DMS79 treated with DMSO at 0.1 percent for 48 hours (cell line): ENCODE measurements around the gene MAML3.

ENCODE experiments used
- DNase-seq: peaks from one replicate; lab custom pipeline; 2025; lab: John Stamatoyannopoulos, UW

MAML3 gene

DNA sequence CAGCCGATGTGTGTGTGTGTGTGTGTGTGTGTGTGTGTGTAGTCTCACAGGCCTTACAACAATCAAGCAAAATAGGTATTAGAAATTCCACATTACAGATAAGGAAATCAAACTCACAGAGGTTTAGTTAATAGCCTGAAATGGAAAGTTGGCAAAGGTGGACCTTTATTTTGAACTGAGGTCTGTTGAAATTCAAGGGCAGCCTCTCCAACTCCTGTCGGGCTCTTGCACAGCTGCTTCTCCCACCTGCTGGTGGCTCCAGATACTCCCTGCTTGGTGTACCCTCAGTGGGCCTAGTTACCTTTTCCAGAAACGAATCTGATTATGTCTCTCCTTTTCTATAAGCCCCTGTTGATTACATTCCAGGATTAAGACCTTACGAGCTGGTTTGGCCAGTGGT lies 292.5 kb downstream of the MAML3 start:
- no peak for DNase-seq

DNA sequence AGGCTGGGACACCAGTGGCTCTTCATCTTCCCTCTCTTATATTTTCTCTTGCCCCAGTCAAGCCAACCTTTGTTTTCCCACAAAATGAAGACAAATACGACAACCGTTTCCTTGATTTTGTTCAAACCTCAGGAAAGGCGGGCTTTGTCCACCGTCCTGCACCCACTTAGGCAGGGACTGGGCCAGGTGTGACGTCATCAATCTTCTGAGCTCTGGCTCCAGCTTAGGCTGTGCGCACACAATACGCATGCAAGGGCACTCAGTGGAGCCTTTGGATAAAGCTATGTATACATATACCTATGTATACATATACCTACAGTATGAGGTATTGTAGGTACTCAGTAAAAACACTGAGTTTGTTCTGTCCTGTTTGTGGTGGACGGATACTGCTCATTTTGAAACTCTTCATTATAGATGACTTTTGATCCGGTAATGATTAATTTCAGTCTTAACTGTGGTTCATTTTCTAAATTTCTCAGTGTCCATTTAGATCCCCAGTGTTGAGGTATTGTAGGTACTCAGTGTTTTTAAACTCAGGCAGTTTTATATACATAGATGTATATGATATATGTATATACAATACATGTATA lies 293.5 kb downstream of the MAML3 start:
- DNase-seq: no peak

DNA sequence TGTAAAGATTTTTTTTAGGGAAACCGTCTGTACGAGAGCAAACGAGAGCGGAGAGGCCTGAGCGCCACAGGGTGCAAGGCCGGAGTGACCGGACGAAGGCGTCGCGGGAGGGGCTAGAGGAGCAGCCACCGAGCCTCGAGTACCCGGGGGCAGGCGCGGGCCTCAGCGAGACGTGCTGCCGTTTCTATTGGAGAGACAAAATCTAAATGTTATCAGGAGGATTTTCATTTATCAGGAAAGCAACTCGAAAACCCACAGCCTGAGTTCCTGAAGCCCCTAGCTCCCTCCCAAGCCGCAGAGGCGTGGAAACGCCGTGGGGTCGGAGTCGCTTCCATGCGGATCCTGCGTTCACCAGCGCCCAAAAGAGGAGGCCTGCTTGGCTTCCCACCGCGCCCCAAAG lies 294.1 kb downstream of the MAML3 start:
- DNase-seq: no peak

DNA sequence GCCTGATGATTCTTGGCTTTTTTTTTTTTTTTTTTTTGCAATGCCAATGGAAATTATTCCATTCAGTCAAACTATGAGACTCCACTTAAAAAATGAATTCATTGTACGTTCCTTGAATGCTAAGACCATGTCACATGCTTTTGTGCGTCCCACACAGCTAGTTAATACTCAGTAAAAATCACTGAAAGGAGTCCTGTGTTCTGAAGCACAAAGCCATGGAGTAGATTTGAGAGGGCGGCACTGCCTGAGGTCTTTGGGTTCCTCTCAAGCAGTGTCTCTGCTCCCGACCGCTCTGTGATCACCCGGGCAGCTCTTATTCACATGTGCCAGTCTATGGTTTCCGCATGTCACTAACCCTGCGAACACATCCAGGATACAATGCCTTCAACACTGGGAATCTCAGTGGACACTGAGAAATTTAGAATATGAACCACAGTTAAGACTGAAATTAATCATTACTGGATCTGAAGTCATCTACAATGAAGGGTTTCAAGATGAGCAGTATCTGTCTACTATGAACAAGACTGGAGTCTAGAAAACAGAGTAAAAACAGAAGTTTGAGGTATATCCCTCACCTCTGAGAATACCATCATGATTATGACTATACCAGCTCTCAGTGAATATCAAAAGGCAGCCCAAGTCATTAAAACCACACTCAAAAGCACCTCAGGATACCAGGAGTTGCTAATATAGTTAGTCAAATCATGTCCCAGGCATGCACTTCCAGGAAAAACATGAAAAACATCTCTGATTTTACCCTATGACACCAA lies 295.4 kb downstream of the MAML3 start:
- DNase-seq: no peak

DNA sequence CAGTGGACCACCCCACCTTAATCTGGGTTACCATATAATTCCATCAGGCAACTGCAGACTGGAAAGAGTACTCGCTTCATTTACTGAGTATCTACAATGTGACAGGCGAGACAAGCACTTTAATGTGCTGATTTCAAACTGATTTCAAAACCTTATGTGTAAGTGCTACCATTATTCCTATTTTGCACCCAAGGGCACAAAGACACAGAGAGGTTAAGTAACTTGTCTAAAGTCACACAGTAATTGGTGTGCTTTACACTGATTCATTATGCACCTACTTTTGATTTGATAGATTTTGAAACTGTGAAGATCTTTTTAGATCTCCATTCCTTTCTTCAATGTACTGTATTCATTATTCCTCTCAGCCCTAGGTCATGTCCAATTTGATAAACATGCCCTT lies 296.0 kb downstream of the MAML3 start:
- DNase-seq: no peak

DNA sequence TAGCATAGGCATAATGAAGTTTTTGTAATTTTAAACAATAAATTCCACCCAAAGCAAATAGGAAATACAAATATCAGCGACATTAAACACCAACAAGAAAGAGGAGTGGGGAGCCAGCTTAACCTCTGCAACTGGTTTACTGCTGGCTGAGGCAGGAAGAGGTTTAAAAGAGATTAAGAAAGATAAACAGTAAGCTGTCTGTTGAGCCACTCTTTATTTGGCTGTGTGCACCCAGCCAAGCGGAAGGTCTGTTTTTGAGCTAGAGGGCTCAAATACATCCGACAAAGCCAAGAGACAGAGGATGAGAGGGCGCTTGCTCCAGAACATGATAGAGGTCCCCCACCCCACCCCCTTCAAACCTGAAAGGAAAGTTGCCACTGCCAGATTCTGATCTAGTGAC lies 297.0 kb downstream of the MAML3 start:
- DNase-seq: no peak

DNA sequence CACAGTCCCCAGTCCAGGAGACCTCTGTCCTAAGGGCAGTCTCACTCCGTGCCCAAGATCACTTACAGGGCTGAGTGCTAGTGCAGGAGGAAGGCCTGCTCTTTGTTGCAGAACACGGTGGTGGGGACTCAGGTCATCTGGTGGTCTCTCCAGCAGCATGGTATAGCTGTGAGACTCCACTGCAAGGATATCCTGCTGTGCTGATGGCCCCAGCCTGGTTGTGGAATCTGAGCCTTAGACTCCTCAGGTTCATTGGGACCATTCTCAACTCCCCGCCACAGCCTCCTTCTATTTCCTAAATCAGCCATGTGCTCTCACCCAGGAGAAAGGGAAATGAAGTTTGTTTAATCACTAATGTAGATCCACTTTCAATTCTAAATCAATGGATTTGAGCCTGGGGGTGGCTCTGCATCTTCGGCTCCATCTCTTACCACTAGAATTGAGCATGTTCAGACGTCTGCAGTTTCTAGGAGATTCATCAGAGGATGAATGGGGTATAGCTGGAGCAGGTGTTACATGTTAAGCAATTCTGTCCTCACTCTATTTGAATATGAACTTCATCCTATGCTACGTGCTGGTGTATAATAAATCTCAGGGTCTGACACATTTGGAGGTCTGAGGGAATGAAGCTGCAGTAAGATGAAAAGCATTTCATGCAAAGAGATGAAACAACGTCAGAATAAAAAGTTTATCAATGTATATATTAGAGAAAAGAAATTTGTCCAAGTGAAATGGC lies 299.1 kb downstream of the MAML3 start:
- no peak for DNase-seq

DNA sequence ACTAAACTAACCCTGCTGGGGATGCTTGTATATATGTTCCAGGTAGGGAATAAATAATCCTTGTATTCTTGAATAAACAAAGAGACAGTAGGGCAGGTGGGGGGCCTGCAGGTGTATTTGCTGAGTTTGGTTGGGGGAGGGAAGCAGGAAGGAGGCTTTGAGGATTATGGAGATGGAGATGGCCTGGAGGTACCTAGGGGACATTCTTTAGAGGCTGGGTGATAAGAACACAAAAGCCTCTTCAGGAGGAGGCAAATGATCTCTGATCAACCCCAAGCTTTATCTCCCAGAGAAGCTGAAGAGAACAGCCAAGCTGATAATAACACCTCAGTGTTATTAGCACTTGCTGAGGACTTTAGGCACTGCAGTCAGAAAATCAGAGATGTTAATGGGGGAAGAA lies 300.7 kb downstream of the MAML3 start:
- no peak for DNase-seq

DNA sequence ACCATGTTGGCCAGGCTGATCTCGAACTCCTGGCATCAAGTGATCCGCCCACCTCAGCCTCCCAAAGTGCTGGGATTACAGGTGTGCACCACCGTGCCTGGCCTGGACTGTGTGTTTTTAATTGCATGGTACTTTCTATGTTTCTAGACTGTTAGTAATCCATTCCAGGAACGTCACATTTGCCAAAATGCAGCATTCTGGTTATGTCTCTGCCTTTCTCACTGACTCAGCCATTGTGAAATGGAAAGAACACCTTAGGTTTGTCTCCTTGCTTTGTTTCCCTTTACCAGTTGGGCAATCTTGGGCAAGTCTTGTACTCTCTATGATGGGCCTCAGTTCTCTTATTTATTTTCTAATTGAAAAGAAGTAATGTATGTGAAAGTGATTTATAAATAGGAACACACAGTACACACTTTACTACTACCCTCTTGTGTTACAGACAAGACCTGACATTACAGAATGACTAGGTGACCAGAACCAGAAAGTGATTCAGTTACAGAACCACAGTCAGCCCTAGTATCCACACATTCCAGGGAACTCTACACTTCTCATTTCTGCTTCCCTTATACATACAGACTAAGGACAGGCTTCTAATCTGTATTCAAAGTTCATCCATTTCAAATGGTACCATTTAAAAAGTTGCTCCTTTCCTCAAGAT lies 301.2 kb downstream of the MAML3 start:
- no peak for DNase-seq

DNA sequence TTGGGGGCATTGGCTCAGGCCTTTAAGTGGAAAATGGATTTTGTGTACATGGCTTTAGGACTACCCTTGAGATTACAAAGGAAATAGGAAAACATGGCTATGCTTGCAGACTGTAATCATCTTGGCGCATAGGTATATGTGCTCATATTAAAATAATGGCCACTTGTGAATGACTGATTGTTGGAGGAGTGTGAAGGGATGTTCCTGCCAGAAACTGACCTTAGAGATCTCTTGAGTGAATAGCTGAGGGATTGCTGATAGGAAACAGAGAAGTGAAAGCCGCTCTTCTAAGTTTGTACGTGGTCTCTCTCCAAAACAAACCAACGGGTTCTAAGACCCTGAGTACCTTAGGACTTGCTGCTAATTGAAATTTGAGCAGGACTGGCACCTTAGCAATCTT lies 302.3 kb downstream of the MAML3 start:
- no peak for DNase-seq

DNA sequence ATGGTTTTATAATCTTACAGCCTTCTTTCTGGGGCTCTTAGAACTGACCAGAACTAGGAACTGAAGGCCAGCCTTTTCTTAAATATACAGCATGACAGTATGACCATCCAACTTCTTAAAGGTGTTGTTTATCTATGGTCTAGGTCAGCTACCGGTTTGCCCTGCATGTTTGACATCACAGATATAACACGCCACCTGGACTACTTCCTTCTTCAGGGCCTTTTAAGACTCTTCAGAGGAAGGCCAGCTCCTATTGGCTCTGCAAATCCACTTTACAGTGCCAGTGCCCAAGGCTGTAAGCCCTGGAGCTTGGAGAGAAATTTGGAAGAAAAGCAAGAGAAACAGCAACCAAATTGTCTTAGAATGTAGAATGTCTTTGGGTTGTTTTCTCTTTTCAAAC lies 302.9 kb downstream of the MAML3 start:
- no peak for DNase-seq

DNA sequence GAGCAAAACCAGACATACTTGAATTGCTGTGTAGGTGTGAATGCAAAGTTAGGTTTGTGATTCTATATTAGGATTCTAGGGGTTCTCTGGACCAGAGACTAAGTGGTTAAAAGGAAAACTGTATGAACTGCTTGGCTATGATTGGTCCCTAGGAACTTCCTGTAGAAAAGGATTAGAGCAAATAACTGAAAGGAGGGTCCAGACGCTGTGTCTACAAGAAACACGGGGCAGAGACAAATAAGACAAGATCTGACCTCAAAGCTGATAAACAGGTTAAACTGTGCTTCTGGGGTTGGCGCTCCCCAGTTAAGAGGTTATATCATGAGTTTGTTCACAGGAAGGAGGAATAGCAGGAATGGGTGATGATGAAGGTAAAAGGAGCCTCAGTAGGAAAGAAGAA lies 304.8 kb downstream of the MAML3 start:
- no peak for DNase-seq

DNA sequence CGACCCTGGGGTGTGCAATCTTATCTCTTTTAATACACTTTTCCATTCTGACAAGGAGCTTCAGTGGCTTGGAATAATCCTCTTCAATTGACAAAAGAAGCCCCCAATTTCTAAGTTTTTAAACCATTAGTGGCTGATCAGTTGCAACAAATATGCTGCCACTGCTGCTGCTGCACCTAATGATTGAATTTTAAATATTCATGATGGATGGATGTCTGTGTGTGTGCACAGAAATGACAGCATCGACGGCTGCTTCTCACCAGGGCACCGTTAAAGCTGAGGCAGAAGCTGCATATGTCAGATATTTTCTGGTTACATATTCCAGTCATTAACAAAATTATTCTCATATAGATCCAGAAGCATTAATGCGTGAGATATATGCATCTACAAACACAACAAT lies 306.0 kb downstream of the MAML3 start:
- DNase-seq: no peak

DNA sequence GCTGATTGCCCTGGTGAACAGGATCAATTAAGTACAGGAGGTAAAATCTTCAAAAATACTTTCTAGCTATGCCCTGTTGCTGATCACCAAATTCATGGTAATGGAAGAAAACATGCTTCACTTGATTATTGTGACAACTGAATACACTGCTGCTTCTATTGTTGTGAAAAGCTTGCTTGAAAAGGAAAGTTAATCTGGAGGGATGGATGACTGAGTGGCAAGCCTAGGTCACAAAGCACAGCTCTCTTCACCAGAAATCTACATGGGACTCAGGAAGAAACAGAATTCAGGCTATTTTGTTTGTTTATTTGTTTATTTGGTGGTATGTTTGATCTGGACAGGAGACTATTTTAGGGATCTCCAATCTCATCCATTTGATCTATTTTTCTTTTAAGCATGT lies 306.4 kb downstream of the MAML3 start:
- DNase-seq: no peak

DNA sequence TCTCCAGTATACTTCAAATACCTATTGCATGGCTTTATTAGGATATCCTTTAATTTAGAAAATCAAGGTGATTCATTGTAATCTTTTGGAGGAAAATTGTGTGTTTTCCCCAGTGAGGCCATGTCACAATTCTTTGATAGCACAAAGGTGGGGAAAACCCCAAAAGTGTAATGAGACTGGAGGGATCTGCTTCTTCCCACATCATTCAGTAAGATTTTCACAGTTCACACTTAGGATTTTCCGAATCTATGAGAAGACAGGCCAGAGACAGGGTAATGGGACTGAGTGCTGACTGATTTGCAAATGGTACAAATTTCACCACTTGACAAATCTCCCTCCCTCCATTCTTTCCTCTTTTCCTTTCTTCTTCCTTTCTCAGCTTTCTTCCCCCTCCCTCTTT lies 307.2 kb downstream of the MAML3 start:
- DNase-seq: no peak

DNA sequence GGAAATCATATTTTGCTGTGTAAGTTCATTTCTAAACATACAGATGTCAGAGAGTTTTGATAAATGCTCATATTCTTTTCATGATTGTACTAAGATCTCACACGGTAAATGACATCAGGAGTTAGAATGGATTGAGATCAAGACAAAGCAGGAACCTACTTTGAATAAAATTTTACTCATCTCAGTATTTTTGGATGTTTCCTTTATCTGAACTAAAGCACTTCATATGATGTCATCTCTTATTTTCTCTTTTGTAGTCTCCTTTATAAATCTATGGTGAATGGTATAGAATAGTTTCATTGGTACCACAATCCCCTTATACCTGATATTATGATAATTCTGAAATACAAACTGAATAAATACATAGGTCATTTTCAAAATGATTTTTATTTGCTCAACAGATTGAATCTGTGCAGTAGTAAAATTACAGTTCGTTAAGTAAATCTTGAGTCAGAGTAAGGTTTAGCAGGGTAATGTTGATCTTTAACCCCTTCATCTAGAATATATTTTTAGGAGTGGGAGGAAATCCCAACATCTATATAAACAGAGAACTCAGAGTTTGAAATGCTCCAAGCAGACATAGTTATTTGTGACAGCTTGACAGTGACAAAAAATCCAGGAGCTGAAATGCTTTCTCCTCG lies 308.4 kb downstream of the MAML3 start:
- no peak for DNase-seq

DNA sequence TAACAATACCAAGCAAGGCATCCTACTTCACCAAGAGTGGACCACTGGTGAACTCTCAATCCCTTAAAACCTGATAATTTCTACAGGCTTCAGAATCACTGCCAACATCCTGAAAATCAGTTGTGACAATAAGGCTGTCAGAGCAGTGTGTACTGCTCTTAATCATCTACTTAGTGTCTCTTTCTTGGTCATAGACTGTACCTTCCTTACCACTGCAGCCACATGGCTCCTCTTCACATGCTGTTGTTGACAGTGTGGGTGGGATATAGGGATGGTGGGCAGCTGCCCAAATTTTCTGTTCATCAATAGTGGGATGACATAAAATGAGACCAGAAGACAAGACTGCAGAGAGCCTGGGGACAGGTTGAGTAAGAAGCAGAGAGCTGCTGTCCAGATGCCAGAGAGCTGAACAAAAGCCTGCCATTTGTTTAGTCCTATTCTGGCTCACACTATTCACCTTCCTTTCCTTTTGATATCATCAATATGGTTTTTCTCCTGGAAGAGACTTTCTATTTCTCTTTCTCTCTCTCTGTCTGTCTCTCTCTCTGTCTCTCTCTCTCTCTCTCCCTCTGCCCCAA lies 309.4 kb downstream of the MAML3 start:
- no peak for DNase-seq

DNA sequence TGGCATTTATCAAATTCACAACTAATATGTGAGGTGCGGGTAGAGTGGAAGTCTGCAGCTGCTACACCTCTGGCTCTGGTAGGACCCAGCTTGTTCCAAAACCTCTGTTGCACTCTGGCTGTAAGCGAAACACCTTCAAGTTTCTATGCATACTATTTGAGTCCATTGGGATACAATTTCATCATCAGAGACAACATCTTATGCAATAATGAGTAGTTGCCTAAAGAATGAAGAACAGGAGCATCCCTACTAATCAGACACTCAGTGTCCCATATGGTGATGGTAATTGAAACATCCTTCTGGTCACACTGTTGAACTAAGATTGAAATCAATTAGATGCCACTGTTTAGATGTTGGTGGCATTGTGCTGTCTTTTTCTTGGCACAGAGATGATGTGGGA lies 309.9 kb downstream of the MAML3 start:
- DNase-seq: no peak

DNA sequence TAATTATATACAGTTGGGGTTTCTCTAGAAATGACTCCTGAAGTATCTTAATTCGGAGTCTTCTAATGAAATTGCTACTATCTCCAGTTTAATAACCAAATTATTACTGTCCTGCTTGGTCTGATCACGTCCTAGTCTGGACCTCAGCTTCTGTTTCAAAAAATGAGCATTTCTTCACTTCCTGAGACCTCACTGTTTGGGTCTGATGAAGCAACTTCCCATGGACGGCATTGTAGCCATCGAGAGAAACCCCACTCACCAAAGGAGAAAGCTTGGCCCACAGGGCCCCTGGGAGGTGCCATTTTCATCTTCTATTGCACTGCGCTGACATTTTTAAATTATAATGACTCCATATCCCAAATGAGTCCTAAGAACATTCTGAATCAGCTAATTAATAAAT lies 310.3 kb downstream of the MAML3 start:
- no peak for DNase-seq

DNA sequence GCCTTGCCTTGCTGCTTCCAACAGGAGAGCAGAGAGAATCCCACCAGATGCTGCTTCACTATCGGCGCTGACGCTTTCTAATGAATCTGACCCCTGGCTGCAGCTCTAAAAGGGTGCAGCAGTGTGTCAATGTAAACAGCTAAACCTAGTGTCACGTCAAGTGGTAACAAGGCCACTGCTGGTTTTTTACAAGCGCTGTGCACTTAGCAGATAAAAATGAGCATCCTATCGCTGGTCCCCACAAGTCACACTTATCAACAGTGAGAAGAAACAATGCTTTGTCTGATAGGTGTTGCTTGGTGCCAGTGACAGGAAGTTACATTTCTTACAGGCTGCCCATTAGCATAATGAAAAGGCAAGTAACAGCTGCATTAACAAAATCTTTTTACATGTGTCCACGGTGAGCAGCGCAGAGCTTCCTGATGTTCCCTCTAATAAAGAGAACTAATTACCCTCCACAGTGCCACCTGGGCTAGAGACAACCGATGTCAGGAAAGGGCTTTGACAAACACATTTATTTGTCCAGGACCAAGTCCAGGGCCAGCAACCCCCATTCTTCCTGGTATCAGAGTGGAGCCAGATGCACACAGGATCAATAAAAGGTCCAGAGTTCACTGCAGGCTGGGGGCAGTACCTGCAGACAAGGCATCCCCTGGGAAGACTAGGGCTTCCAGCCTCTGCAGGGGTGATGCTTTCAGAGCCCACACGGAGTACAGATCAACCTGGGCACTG lies 312.4 kb downstream of the MAML3 start:
- DNase-seq: no peak

DNA sequence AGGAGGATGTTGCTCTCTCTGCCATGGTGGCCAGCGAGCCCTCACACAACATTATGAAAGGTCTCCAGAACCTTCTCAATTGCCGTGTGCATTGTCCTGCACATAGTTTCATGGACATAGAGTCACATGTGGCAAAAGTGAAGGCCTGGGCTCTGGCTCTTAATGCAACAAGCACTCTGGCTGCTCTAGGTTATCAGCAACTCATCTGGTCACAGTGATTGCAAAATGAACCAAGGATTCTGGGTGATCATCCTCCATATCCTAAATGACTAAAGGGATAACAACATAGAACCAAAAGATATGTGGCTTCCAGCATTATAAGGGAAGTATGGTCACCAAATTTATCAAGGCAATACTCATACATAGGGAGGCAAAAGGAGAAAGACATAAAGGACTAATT lies 313.2 kb downstream of the MAML3 start:
- no peak for DNase-seq
